GM20000 (cell line): ENCODE results near the gene UBE2M.
"Not testable (repeated sequence)": the region's sequence is repeated elsewhere in the genome, so short reads cannot be mapped to it uniquely, and the experiment has no call there.

Experiments used
- DNase-seq: peaks from one replicate; pipeline ENCODE4 v3.0.0; 2012; ENCODE audit warnings: low spot score
- TF ChIP-seq, protein P1 (sequence below): IDR thresholded peaks from 2 replicates; pipeline ENCODE4 v1.5.1; 2012; ENCODE audit warnings: mild to moderate bottlenecking, control low read depth; ENCODE audit errors: extremely low read depth, missing control alignments

Gene UBE2M

DNA sequence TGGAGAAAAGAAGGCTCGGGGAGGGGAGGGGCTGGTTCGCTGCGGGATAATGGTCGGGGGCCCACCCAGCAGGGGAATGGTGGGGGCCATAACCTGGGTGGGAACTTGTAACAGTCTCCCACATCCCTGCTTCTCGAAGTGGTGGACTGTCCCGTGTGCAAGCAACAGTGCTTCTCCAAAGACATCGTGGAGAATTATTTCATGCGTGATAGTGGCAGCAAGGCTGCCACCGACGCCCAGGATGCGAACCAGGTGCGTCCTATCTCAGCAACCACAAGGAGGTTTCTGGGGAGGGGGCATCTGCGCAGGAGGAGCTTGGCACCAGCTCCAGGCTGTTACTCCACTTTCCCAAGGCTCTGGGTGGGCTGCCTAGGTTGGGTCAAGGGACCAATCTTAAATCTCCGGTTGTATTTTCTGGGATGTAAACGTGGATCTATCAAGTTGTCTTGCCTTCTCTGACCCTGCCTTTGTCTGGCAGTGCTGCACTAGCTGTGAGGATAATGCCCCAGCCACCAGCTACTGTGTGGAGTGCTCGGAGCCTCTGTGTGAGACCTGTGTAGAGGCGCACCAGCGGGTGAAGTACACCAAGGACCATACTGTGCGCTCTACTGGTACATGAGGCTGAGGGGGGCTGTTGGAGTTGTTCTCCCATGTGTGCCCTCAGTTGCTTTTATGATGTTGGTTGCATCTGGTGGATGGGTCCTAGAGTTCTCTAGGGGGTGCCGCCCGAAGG lies 13.0 kb downstream of the UBE2M start:
- TF ChIP-seq, protein P1, sequence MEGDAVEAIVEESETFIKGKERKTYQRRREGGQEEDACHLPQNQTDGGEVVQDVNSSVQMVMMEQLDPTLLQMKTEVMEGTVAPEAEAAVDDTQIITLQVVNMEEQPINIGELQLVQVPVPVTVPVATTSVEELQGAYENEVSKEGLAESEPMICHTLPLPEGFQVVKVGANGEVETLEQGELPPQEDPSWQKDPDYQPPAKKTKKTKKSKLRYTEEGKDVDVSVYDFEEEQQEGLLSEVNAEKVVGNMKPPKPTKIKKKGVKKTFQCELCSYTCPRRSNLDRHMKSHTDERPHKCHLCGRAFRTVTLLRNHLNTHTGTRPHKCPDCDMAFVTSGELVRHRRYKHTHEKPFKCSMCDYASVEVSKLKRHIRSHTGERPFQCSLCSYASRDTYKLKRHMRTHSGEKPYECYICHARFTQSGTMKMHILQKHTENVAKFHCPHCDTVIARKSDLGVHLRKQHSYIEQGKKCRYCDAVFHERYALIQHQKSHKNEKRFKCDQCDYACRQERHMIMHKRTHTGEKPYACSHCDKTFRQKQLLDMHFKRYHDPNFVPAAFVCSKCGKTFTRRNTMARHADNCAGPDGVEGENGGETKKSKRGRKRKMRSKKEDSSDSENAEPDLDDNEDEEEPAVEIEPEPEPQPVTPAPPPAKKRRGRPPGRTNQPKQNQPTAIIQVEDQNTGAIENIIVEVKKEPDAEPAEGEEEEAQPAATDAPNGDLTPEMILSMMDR = no peak
- DNase-seq = no peak

DNA sequence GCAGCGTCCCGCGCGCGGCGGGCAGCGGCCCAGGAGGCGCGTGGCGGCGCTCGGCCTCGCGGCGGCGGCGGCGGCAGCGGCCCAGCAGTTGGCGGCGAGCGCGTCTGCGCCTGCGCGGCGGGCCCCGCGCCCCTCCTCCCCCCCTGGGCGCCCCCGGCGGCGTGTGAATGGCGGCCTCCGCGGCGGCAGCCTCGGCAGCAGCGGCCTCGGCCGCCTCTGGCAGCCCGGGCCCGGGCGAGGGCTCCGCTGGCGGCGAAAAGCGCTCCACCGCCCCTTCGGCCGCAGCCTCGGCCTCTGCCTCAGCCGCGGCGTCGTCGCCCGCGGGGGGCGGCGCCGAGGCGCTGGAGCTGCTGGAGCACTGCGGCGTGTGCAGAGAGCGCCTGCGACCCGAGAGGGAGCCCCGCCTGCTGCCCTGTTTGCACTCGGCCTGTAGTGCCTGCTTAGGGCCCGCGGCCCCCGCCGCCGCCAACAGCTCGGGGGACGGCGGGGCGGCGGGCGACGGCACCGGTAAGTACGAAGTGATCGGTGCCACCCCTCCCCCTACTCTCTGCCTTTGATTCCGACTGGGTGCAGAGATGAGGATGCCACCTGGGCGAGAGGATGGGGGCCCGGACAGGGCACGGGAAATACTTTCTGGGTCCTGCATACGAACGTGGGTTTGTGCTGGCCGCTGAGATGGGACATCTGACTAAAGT lies 13.7 kb downstream of the UBE2M start:
- TF ChIP-seq, protein P1 = no peak
- peak; percentile 96 for DNase-seq

DNA sequence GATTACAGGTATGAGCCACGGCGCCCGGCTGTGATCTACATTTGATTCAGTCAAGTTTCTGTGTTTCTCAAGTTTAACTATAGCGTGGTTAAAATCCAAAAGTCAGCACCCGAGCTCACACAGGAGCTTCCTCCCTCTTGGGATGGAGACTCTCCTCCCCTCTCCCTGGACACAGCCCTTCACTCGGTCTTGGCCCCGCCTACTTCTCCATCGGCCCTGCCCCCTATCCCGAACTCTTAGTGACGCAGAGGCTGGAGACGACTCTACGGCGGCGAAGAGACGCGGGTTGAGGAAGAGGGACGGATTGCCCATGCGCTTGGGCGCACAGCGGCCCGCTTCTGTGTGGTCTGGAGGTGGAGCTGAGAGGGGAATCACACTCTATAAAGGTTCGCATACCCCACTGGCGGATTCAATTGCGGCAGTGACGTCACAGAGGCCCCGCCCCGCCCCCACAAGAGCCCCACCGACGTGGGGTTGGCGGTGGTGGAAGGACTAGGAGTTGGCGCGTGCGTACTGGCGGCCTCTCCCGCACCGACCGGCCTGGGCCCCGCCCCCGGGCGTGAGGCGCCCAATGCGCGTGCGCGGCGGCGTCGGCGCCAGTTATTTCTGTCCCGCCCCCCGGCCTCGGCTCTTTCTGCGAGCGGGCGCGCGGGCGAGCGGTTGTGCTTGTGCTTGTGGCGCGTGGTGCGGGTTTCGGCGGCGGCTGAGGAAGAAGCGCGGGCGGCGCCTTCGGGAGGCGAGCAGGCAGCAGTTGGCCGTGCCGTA lies 14.4 kb downstream of the UBE2M start, which contains the start of gene TRIM28:
Gene TRIM28, plus strand, starts transcription at position 239 of the 765 bp plus-strand sequence. CDS start 694 bp downstream, outside the sequence.
- TF ChIP-seq, protein P1 = no peak
- peak; percentile 100 for DNase-seq

DNA sequence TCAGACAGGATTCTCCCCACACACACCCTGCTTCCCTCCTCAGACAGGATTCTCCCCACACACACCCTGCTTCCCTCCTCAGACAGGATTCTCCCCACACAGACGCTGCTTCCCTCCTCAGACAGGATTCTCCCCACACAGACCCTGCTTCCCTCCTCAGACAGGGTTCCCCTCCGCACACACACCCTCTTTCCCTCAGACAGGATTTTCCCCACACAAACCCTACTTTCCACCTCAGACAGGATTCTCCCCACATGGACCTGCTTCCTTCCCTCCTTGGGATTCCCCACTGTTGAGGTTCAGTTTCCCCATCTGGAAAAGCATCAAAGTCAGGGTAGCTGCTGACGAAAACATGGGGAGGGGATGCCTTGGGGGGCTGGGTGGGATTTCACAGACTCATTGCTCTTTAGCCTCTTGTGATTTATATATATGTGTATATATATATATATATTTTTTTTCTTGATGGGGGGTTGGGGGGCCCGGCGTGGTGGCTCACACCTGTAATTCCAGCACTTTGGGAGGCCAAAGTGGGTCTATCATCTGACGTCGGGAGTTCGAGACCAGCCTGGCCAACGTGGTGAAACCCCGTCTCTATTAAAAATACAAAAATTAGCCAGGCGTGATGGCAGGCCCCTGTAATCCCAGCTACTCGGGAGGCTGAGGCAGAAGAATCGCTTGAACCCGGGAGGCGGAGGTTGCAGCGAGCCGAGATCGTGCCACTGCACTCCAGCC lies 15.6 kb downstream of the UBE2M start:
- not testable (repeated sequence) for DNase-seq

DNA sequence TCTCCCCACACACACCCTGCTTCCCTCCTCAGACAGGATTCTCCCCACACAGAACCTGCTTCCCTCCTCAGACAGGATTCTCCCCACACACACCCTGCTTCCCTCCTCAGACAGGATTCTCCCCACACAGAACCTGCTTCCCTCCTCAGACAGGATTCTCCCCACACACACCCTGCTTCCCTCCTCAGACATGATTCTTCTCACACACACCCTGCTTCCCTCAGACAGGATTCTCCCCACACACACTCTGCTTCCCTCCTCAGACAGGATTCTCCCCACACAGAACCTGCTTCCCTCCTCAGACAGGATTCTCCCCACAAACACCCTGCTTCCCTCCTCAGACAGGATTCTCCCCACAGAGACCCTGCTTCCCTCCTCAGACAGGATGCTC lies 19.2 kb downstream of the UBE2M start:
- DNase-seq = not testable (repeated sequence)

DNA sequence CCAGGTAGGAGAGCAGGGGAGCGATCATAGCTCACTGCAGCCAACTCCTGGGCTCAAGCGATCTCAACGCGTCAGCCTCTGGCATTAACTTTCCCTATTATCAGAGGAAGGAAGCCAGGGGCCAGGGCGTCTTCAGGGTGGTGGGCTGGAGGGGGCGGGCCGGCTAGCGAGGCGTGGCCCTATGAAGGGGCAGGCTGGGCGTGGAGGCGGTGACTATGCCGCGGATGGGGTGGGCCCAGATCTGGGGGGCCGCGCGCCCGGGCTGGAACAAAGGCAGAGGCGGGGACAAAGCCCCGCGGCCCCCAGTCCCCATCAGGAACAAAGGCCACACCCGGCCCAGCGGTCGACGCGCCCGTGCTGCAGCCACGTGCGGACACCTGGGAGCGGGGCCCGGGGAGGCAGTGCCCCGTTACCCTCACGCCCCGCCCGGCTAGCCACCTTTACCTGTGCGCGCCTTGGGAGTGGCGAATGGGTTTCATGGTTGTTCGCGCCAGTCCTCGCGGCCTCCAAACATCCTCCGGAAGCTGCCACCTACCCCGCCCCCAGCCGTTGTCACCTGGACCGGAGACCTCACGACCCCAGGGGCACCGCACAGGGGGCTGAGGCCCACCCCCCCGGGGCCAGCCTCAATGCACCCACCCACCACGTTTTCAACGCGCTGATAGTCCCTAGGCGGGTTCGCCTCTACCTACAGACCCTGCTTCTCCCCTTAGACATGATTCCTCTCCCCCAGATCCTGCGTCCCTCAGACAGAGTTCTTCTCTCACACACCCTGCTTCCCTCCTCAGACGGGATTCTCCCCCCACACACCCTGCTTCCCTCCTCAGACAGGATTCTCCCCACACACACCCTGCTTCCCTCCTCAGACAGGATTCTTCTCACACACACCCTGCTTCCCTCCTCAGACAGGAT lies 19.9 kb downstream of the UBE2M start:
- no peak for DNase-seq
- TF ChIP-seq, protein P1 = no peak

DNA sequence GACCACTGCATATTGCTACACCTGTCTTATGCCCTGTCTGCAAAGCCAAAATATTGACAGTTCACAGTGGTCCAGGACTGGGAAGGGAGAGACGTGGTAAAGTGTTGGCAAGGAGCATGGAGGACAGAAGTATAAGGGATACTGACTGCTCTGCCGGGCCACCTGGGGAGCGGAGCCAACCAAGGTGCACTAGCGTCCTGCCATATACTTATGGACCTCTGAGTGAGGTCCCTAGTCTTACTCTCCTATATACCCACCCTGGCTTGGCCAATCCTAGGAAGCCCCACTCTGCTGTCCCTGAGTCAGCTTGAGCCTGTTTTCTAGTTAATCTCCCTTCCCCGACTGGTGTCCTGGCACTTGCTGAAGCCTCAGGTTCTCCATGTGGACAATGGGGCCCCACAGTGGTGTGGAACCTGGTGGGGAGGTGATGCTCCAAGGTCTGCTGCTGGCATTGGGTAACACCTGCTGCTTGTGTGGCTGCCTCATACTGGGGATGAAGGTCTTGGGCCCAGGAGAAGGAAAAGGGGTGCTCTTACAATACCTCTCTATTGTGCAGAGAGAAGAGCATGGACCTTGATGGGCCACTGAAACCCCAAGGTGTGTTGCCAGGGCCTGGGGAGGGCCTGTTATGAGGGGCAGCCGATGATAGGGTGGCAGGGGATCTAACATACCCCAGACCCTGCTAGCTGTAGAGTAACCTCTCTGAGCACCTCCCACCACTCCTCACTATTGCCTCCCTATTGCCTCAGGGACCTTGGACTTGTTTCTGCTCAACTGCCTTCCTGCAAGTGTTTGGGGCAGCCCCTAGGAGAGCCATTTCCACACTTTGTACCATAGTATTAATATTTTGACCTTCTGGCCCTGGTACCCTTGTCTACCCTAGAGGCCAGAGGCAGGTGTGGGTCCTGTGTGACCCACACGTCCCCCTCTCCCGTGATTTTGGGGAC lies 21.3 kb downstream of the UBE2M start:
- TF ChIP-seq, protein P1 = no peak

More for the DNA sequence above, 21.3 kb downstream of the UBE2M start:
- no peak for DNase-seq
